Measurements from ENCODE around the gene NR2F6.

NR2F6 gene

DNA sequence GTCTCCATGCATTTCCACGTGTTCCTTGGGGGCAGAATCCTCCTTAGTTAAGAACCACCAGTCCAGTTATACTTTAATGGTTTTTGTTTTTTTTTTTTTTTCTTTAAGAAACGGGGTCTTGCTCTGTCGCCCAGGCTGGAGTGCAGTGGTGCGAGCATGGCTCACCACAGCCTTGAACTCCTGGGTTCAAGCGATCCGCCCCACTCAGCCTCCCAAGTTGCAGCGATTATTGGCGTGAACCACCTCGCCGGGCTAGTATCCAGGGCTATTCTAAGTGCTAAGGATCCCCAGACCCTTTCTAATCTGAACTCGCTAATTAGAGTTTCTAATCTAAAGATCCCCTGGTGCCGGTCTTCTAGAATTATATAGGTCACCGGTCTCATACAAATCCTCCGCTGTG is 47.9 kb upstream of the NR2F6 start:
- TF ChIP-seq BACH2 (CRISPR knock-in tag; IDR thresholded peaks at IDR 0.05; ENCODE audit: borderline replicate concordance) (no peak), RARB (CRISPR knock-in tag; IDR thresholded peaks at IDR 0.05) (no peak), PPARA (CRISPR knock-in tag; IDR thresholded peaks at IDR 0.05; ENCODE audit: borderline replicate concordance) (no peak)
- TF ChIP-seq, protein P1, sequence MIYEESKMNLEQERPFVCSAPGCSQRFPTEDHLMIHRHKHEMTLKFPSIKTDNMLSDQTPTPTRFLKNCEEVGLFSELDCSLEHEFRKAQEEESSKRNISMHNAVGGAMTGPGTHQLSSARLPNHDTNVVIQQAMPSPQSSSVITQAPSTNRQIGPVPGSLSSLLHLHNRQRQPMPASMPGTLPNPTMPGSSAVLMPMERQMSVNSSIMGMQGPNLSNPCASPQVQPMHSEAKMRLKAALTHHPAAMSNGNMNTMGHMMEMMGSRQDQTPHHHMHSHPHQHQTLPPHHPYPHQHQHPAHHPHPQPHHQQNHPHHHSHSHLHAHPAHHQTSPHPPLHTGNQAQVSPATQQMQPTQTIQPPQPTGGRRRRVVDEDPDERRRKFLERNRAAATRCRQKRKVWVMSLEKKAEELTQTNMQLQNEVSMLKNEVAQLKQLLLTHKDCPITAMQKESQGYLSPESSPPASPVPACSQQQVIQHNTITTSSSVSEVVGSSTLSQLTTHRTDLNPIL (CRISPR knock-in tag; IDR thresholded peaks at IDR 0.05; ENCODE audit: low read depth) = no peak
- no peak for ATAC-seq

DNA sequence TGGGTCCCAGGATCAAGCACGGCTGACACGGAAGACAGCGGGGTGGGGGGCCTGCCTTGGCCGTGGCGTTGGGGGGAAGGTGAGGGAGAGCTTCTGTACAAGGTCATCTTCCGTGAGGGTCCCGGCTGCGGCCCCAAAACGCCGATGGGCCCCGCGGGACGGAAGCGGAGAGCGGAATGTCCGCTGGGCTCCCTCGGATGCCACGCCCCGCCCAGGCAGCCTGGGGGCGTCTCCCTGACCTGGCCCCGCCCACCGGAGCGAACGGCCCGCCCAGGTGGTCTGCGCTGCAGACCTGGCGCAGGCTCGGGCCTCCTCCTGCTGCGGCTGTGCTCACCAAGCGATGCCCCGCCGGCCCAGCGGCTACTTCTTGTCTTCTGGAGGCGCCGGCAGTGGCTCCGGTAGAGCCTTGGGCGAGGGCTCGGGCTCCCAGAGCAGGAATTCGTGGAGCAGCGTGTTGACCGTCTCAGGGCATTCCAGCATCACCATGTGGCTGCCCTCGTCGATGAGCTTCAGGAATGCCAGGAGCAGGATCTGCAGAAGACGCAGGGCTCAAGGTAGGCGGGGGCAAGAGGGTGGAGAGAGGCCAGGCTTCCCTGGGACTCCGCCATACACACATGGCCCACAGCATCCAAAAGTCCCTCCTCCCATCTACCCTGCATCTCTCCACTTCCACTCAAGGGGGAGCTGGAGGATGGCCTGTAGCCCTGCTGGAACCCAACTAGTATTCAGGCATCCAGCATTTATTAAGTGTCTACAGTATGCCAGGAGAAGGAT is 46.8 kb upstream of the NR2F6 start:
- TF ChIP-seq, protein P2, sequence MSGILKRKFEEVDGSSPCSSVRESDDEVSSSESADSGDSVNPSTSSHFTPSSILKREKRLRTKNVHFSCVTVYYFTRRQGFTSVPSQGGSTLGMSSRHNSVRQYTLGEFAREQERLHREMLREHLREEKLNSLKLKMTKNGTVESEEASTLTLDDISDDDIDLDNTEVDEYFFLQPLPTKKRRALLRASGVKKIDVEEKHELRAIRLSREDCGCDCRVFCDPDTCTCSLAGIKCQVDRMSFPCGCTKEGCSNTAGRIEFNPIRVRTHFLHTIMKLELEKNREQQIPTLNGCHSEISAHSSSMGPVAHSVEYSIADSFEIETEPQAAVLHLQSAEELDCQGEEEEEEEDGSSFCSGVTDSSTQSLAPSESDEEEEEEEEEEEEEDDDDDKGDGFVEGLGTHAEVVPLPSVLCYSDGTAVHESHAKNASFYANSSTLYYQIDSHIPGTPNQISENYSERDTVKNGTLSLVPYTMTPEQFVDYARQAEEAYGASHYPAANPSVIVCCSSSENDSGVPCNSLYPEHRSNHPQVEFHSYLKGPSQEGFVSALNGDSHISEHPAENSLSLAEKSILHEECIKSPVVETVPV (CRISPR knock-in tag; IDR thresholded peaks at IDR 0.05) = no peak
- no peak for TF ChIP-seq ESRRG (CRISPR knock-in tag; IDR thresholded peaks at IDR 0.05)
- TF ChIP-seq ZNF70 (CRISPR knock-in tag; IDR thresholded peaks at IDR 0.05) = no peak
- TF ChIP-seq, protein P3, sequence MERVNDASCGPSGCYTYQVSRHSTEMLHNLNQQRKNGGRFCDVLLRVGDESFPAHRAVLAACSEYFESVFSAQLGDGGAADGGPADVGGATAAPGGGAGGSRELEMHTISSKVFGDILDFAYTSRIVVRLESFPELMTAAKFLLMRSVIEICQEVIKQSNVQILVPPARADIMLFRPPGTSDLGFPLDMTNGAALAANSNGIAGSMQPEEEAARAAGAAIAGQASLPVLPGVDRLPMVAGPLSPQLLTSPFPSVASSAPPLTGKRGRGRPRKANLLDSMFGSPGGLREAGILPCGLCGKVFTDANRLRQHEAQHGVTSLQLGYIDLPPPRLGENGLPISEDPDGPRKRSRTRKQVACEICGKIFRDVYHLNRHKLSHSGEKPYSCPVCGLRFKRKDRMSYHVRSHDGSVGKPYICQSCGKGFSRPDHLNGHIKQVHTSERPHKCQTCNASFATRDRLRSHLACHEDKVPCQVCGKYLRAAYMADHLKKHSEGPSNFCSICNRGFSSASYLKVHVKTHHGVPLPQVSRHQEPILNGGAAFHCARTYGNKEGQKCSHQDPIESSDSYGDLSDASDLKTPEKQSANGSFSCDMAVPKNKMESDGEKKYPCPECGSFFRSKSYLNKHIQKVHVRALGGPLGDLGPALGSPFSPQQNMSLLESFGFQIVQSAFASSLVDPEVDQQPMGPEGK (CRISPR knock-in tag; IDR thresholded peaks at IDR 0.05; ENCODE audit: borderline replicate concordance) = no peak
- TF ChIP-seq, protein P1 (CRISPR knock-in tag; IDR thresholded peaks at IDR 0.05; ENCODE audit: low read depth) = no peak
- no peak for TF ChIP-seq PPARA (CRISPR knock-in tag; IDR thresholded peaks at IDR 0.05; ENCODE audit: borderline replicate concordance)
- no peak for TF ChIP-seq RARB (CRISPR knock-in tag; IDR thresholded peaks at IDR 0.05)
- ATAC-seq = peak; percentile 91

DNA sequence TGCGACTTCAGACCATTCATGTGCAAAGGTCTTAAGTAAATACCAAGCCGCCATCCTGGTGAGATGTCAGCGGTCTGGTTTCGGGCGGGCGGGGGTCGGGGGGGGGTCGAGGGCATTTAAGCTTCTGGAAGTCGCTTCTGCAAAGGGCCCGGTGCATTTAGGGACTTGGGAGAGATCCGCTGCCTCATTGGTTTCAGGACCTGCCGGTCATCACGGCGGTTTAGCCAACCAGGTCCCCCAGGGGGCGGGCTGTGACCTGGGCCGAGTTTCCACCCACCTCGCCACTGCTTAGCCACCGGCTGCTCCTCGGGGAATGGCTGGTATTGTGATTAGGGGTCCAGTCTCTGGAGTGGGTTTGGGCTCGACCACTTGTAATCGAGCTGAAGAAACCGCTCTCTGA is 43.8 kb upstream of the NR2F6 start:
- peak; percentile 75 for ATAC-seq
- TF ChIP-seq ARNTL (CRISPR knock-in tag; IDR thresholded peaks at IDR 0.05; ENCODE audit: borderline replicate concordance, low read depth) (no peak), ZFP30 (CRISPR knock-in tag; IDR thresholded peaks at IDR 0.05) (no peak), ZFP3 (CRISPR knock-in tag; IDR thresholded peaks at IDR 0.05) (no peak), SNAI2 (CRISPR knock-in tag; IDR thresholded peaks at IDR 0.05) (no peak), ESRRG (CRISPR knock-in tag; IDR thresholded peaks at IDR 0.05) (no peak), ZNF8 (CRISPR knock-in tag; IDR thresholded peaks at IDR 0.05) (no peak)
- TF ChIP-seq, protein P4, sequence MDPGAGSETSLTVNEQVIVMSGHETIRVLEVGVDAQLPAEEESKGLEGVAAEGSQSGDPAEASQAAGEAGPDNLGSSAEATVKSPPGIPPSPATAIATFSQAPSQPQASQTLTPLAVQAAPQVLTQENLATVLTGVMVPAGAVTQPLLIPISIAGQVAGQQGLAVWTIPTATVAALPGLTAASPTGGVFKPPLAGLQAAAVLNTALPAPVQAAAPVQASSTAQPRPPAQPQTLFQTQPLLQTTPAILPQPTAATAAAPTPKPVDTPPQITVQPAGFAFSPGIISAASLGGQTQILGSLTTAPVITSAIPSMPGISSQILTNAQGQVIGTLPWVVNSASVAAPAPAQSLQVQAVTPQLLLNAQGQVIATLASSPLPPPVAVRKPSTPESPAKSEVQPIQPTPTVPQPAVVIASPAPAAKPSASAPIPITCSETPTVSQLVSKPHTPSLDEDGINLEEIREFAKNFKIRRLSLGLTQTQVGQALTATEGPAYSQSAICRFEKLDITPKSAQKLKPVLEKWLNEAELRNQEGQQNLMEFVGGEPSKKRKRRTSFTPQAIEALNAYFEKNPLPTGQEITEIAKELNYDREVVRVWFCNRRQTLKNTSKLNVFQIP (CRISPR knock-in tag; IDR thresholded peaks at IDR 0.05; ENCODE audit: borderline replicate concordance, low read depth) = no peak
- TF ChIP-seq, protein P3 (CRISPR knock-in tag; IDR thresholded peaks at IDR 0.05; ENCODE audit: borderline replicate concordance) = no peak
- TF ChIP-seq, protein P1 (CRISPR knock-in tag; IDR thresholded peaks at IDR 0.05; ENCODE audit: low read depth) = no peak

DNA sequence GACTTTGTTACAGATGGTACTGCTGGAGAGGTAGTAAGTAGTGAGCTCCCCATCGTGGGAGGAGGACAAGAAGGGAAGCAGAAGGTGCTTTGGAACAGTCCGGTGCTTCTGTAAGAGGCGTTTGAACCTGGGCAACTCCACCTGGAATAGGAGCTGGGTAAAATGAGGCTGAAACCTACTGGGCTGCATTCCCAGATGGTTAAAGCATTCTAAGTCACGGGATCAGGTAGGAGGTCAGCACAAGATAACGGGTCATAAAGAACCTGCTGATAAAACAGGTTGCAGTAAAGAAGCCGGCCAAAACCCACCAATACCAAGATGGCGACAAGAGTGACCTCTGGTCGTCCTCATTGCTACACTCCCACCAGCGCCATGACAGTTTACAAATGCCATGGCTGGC is 41.0 kb upstream of the NR2F6 start:
- ATAC-seq = no peak
- TF ChIP-seq ZFP30 (CRISPR knock-in tag; IDR thresholded peaks at IDR 0.05) (no peak), ZC3H10 (CRISPR knock-in tag; IDR thresholded peaks at IDR 0.05) (no peak), ESRRG (CRISPR knock-in tag; IDR thresholded peaks at IDR 0.05) (no peak), ARNTL (CRISPR knock-in tag; IDR thresholded peaks at IDR 0.05; ENCODE audit: borderline replicate concordance, low read depth) (no peak), BACH2 (CRISPR knock-in tag; IDR thresholded peaks at IDR 0.05; ENCODE audit: borderline replicate concordance) (no peak), SNAI2 (CRISPR knock-in tag; IDR thresholded peaks at IDR 0.05) (no peak), ZNF8 (CRISPR knock-in tag; IDR thresholded peaks at IDR 0.05) (no peak), CSDC2 (CRISPR knock-in tag; IDR thresholded peaks at IDR 0.05) (no peak), ZNF565 (CRISPR knock-in tag; conservative IDR thresholded peaks at IDR 0.05; ENCODE audit: low read depth) (no peak)
- TF ChIP-seq, protein P4 (CRISPR knock-in tag; IDR thresholded peaks at IDR 0.05; ENCODE audit: borderline replicate concordance, low read depth) = no peak
- TF ChIP-seq, protein P3 (CRISPR knock-in tag; IDR thresholded peaks at IDR 0.05; ENCODE audit: borderline replicate concordance) = no peak
